Kasumi-1 (cell line): ENCODE results near the gene CEP135.

Source experiments
- DNase-seq, 2 experiments: peaks; one replicate each; lab custom pipeline; 2025; lab: John Stamatoyannopoulos, UW

The CEP135 gene

DNA sequence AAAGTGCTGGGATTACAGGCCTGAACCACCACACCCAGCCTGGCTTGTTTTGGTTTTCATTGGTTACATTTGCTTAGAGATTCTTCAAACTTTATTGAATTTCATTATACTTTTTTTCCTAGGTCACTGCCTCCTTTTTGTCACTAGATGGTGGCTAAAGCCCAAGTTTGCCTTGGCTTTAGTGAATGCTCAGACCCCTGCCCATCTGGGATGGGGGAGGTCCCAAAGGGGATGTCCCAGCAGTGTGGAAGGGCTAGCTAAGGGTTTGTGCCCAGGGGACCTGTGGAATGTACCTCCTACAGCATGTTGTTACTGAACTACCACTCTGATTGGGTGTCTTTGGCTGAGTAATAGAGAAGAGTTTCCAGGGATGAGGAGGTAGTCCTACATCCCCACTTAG, 58.4 kb downstream of the CEP135 start:
- DNase-seq, result no peak

DNA sequence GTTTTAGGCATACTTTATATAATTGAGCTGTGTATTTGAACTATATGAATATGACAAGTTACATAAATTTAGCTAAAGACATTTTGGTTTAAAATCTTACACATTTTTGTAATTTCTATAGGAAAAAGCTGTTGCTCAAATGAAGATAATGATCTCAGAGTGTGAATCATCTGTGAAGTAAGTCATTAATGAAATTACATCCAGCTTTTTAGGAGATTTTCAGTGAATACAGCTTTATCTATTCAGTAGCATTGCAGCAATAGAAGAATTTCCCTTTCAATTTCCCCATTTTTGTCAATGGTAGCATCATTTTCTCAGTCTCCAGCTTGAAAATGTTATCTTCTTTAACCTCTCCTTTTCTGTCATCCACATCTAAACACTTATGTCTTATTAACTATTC, 59.5 kb downstream of the CEP135 start:
- DNase-seq, result no peak

DNA sequence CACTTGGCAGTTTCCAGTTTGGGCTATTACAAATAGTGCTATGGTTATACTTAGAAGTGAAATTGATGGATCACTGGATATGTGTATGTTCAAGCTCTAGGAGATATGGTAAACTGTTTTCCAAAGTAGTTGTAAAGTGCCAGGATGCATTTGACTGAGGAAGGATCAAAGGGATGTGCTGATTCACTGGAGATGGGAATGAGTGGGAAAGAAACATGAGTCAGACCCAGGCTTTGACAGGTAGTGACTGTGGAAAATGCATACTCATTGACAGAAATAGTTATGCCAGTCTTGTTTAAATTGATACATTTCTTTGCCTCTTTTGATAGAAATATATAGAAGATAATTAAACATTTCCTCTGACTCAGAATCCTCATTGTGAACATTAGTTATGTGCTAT, 77.9 kb downstream of the CEP135 start:
- DNase-seq, result no peak

- DNase-seq, result no peak
Observed at GRCh38 chr4:56028165-56028564, 79.4 kb downstream of the CEP135 start.

GRCh38 chr4:56038487-56039162, 89.9 kb downstream of the CEP135 start:
- DNase-seq, result no peak

DNA sequence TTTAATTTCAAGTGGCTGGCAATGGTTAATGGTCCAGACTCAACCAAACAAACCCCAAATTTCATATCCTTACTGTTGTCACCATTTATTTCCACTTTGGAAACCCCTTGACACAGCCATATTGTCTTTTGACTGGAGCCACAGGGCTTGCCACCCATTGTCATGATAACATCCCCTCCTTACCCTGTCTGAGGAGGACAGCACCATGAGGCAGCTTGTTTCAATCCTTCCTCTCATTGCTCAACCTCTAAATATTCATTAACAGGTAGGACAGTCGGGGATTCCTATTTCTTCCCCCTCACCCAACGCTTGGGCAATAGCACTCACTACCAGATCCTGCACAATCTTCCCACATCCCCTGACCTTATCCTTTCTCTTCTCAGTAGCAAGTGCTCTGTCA, 92.1 kb downstream of the CEP135 start:
- no peak for DNase-seq

GRCh38 chr4:56042225-56042624, 93.5 kb downstream of the CEP135 start:
- no peak for DNase-seq

- DNase-seq, result peak; percentile 74 to 86
Observed at GRCh38 chr4:56048383-56048701, 99.6 kb downstream of the CEP135 start.

DNA sequence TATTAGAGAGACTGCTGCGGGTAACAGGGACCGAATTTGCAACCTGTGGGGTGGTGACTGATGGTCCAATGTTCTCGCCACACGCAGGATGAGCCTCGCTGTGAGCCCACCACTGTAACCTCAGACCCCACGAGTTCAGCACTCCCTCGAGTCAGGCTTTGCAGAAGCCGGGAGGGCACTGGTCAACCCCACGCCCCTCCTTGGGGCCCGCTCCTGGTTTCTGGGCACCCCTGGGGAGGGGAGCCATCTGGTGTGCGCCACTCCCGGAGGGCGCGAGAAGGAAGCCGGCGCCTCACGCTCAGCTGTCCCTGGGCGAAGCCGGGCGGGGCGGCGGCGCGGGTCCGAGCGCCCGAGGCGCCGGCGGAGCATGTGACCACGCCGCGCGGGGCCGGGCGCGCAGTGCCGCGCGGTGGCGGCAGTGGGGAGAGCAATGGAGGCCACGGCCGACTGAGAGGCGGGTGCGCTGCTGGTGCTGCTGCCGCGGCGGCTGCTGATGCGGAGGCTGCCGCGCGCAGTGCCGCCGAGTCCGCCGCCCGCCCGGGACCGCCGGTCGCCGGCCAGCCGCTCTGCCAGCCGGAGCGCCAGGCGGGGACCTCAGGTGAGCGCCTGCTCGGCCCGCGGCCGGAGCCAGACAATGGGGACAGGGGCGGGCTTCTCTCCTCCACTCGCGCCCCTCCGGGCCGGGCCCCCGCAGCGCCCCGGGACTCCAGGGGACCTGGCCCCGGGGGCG, 100.1 kb downstream of the CEP135 start:
- DNase-seq, result peak; percentile 78 to 80

GRCh38 chr4:56050625-56051024, 101.9 kb downstream of the CEP135 start:
- DNase-seq, result peak; percentile 36 to 49

DNA sequence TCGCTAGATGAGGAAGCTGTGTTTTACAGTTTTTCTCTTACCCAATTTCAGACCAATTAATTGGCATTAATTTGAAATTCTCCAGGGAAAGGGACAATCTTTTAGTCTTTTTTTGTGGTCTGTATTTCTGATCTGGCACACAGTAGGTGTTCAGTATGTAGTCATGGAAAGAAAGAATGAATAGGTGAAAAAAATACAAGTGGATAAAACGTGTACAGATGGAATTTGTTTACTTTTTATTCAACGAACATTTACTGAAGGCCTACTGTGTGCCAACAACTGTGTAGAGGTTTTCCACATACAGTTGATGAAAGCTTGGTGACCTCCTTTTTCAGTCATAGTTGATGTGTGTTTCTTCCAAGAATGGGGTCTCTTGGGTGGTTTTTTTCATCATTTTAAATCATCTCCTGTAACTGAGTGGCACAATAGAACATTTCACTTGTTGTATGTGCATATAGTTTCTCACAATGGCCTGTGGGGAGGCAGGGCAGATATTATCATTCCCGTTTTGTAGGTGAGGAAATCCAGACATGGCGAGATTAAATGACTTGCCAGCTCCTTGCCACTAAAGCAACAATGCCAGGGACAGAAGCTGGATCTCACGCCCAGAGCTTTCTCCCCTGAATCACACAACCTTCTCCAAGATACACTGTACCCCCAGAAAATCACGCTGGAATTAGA, 102.4 kb downstream of the CEP135 start:
- no peak for DNase-seq

- DNase-seq, result no peak
Observed at GRCh38 chr4:56051710-56052075, 102.9 kb downstream of the CEP135 start.

DNA sequence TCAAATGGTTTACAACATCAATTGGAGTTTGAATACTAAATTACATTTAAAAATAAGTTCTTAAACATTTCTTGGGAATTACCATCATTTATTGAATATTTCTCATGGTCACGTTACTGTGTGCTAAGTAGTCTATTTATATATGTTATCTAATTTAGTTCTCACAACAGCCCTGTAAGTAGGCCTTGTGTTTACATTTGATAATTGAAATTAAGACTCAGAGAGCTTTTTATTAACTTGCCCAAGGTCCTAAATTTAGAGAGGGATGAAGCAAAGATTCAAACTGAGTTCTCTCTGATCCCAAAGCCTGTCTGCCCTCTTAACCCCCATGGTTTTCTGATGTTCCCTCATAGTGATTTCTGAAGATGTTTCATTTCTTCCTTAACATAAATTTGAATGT, 103.7 kb downstream of the CEP135 start:
- DNase-seq, result no peak

DNA sequence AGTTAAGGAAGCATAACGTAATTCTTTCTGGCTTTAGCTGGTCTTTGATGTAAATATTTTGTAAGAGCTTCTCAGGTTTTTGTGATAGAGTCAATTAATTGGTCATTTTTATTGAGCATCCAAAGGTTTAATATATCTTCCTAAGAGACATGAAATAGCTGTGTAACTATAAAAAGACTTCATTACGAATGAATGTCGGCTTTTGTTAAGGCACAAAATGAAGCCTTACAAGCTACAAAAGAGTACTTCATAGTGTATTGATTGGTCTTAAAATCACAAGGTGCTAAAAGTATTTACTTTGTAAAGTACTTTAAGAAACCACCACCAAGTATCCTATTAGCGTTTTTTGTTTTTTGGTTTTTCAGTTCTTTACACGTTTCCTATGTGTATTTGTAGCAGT, 104.2 kb downstream of the CEP135 start:
- no peak for DNase-seq

DNA sequence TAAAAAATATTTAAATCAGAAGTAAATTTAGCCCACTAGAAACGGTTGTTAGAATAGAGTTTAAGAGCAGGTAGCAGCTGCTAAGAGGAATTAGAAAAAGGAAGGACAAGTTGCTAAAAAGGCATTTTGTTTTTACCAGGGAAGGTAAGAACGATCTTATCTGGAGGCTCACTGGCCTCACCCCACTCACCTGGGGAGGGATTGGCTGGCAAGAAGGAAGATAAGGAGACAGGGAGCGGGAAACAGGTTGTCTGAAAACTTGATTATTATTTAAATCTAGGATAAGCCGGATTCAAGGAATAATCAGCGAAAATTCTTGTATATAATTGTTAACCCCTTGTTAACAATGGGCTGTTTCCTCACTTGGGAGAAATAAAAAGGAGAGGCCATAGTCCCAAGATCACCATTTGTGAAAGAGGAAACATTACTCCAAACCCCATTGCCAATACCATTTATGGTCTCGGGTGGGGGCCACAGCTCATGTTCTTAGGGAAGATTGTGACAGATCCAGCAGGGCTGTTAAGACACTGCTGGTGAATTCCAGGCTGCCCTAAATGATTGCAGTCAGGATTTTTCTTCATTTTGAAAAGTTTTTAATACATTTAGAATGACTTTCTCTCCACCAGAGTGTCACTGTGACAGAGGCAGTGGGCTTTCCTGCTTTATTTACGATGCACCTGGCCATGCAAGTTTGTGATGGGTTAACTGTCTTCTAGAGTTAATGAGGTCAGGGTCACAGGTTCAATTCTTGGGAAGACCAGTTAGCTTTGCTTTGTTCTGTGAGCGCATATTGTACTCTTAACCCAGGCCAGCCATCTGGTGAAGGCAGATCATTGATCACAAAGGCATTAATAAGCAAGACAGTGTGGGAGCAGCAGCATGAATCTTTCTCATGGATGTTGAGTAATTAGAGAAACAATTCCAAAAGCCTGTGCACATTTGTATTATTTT, 106.6 kb downstream of the CEP135 start:
- no peak for DNase-seq

DNA sequence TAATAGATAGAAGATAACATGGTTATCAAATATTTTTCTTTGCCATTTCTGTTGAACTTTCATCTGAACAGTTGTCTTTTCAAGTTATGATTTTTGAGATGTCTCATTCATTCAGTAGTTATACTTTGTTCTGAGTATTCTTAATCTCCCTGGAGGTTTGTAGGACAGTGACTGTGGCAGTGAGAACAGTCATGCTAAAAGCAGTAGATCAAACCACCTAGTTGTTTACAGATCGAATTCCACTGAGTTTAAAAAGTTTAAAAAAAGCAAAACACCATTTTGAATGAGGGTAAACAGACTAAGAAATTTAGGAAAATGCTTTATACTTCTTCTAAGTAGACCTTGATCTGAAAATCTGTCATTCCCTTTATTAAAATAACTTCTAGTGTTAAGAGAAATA, 107.2 kb downstream of the CEP135 start:
- DNase-seq, result no peak

DNA sequence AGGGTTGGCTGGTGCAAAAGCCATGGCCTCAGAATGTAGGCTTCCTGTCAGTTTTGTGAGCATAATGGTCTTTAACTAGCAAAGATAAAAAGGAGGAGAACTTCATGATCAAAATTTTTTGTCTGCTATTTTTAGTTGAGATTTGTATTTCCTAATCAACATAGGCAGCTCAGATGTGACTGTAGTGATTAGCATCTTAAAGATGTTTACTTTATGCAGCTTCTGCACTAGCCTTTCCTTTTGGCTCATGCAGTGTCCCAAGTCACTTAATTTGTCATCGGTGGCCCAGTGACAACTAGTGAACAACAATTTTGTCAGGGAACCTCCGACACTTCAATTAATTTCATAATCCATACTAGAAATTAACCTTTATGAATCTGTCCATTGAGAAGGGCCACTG, 109.8 kb downstream of the CEP135 start:
- no peak for DNase-seq

- DNase-seq, result peak in 1 of 2 experiments; percentile 33
Observed at GRCh38 chr4:56060036-56060435, 111.3 kb downstream of the CEP135 start.

GRCh38 chr4:56062106-56062505, 113.4 kb downstream of the CEP135 start:
- DNase-seq, result no peak

DNA sequence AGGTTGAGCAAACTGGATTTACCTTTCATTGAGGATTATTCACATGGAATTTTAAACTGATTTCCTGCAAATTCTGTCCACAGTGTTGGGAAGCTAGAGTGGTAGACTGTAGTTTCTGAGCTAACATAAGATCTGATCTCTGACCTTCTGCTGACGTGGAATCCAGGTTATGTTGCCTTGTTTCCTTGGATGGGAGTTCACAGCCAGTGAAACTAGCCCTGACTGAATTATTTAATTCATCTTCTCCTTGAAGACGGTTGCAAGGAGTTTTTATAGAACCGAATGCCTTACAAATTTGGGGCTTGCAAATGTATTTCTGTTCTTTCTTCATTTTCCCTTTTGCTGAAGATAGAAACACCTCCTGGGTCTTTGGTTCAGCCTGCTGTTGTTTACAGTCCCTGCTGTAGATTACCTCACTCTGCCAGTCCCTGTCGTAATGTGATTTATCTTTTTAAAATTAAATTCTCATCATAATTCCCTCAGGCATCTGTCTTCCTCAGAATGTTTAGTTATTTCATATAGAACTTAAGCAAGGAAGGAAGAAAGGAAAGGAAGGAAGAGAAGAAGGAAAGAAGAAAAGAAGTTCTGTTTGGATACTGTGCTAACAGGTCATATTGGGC, 113.9 kb downstream of the CEP135 start:
- no peak for DNase-seq

GRCh38 chr4:56066493-56066892, 117.7 kb downstream of the CEP135 start:
- DNase-seq, result no peak

GRCh38 chr4:56067826-56068225, 119.1 kb downstream of the CEP135 start:
- no peak for DNase-seq
